Neural cell (in vitro differentiated cells): ENCODE measurements around the gene PDE2A. TPM values are rescaled to one million over a fixed set of nuclear protein-coding genes. Genes with fewer than 3 reads are reported as not detected.

Source experiments
- H2AFZ ChIP-seq: fragments of 200-600, 300-800 bp; sonication (generic), shearing (Covaris generic); 2 replicates; pipeline ENCODE4 v1.6.0; 2014; ENCODE audit warnings: low read depth, mild to moderate bottlenecking, antibody characterized with exemption, low read length, moderate library complexity
- H3F3A ChIP-seq: fragments of 200-600 bp; shearing (Covaris generic); 2 replicates; pipeline ENCODE4 v1.6.1; 2016; ENCODE audit warnings: mild to moderate bottlenecking, moderate library complexity, mixed read lengths, antibody characterized with exemption, low read length; ENCODE audit not compliant: insufficient read depth, poor library complexity, severe bottlenecking
- H3K27ac ChIP-seq: fragments of 200-600, 300-800 bp; sonication (generic), shearing (Covaris generic); 2 replicates; pipeline ENCODE4 v1.5.1; 2014; ENCODE audit warnings: mild to moderate bottlenecking, low read length, moderate library complexity
- H3K27me3 ChIP-seq: fragments of 300-800, 200-600 bp; sonication (generic), shearing (Covaris generic); 2 replicates; pipeline ENCODE4 v1.6.0; 2014; ENCODE audit warnings: mild to moderate bottlenecking, low read depth, low read length, moderate library complexity; ENCODE audit not compliant: insufficient read depth
- H3K36me3 ChIP-seq: fragments of 300-800, 200-600 bp; sonication (generic), shearing (Covaris generic); 2 replicates; pipeline ENCODE4 v1.5.1; 2014; ENCODE audit warnings: mild to moderate bottlenecking, antibody characterized with exemption, low read length, moderate library complexity; ENCODE audit not compliant: insufficient read depth
- H3K4me2 ChIP-seq: fragments of 300-800, 200-600 bp; sonication (generic), shearing (Covaris generic); 2 replicates; pipeline ENCODE4 v1.6.0; 2014; ENCODE audit warnings: mild to moderate bottlenecking, low read length
- H3K4me3 ChIP-seq: fragments of 300-800, 200-600 bp; sonication (generic), shearing (Covaris generic); 2 replicates; pipeline ENCODE4 v1.5.1; 2014; ENCODE audit warnings: mild to moderate bottlenecking, low read length, moderate library complexity
- H3K79me2 ChIP-seq: fragments of 200-600 bp; shearing (Covaris generic); replicated peaks from 2 replicates; pipeline ENCODE4 v1.6.0; 2014; ENCODE audit warnings: mild to moderate bottlenecking, low read length, moderate library complexity; ENCODE audit not compliant: insufficient read depth
- H3K9ac ChIP-seq: fragments of 300-800, 200-600 bp; sonication (generic), shearing (Covaris generic); 2 replicates; pipeline ENCODE4 v1.6.1; 2016; ENCODE audit warnings: mild to moderate bottlenecking, low read length, mixed read lengths
- H3K9me2 ChIP-seq: fragments of 200-600 bp; shearing (Covaris generic); 2 replicates; pipeline ENCODE4 v1.6.1; 2016; ENCODE audit warnings: mild to moderate bottlenecking, low read length, mixed read lengths; ENCODE audit not compliant: insufficient read depth
- H3K9me3 ChIP-seq: fragments of 200-600, 300-800 bp; sonication (generic), shearing (Covaris generic); 2 replicates; pipeline ENCODE4 v1.6.1; 2016; ENCODE audit warnings: mild to moderate bottlenecking, mixed run types, low read length, moderate library complexity, mixed read lengths
- H4K20me1 ChIP-seq: fragments of 200-600 bp; shearing (Covaris generic); 2 replicates; pipeline ENCODE4 v1.6.1; 2016; ENCODE audit warnings: mild to moderate bottlenecking, mixed run types; ENCODE audit not compliant: insufficient read depth
- CTCF ChIP-seq: fragments of 450-650 bp; IDR thresholded peaks from 2 replicates; pipeline ENCODE4 v1.5.1; 2014; ENCODE audit warnings: antibody characterized with exemption, mild to moderate bottlenecking, moderate library complexity; ENCODE audit not compliant: poor library complexity, severe bottlenecking
- EP300 ChIP-seq: fragments of 450-650 bp; conservative IDR thresholded peaks from 2 replicates; pipeline ENCODE4 v1.6.1; 2014; ENCODE audit warnings: antibody characterized with exemption, mild to moderate bottlenecking, moderate library complexity; ENCODE audit not compliant: poor library complexity, severe bottlenecking
- EZH2 ChIP-seq: fragments of 200-600, 300-800 bp; shearing (Covaris generic), sonication (generic); IDR thresholded peaks from 2 replicates; pipeline ENCODE4 v1.6.1; 2014; ENCODE audit warnings: antibody characterized with exemption, low read length, borderline replicate concordance, mild to moderate bottlenecking; ENCODE audit not compliant: insufficient read depth, poor library complexity, severe bottlenecking
- MXI1 ChIP-seq: fragments of 450-650 bp; conservative IDR thresholded peaks from 2 replicates; pipeline ENCODE4 v1.6.1; 2014; ENCODE audit warnings: antibody characterized with exemption, mild to moderate bottlenecking; ENCODE audit not compliant: poor library complexity, severe bottlenecking
- POLR2AphosphoS5 ChIP-seq: IDR thresholded peaks from 2 replicates; pipeline ENCODE4 v1.6.1; 2012
- RAD21 ChIP-seq: fragments of 450-650 bp; conservative IDR thresholded peaks from 2 replicates; pipeline ENCODE4 v1.6.1; 2014; ENCODE audit warnings: antibody characterized with exemption, mild to moderate bottlenecking, moderate library complexity
- REST ChIP-seq: IDR thresholded peaks from 2 replicates; pipeline ENCODE4 v1.6.1; 2012; ENCODE audit warnings: borderline replicate concordance
- SMC3 ChIP-seq: fragments of 450-650 bp; conservative IDR thresholded peaks from 2 replicates; pipeline ENCODE4 v1.6.1; 2014; ENCODE audit warnings: antibody characterized with exemption, mild to moderate bottlenecking, moderate library complexity; ENCODE audit not compliant: poor library complexity
- TAF1 ChIP-seq: IDR thresholded peaks from 2 replicates; pipeline ENCODE4 v1.6.1; 2012; ENCODE audit warnings: low read depth
- polyA plus RNA-seq: library from polyadenylated mRNA; depleted of rRNA; stranded (reverse); fragments of >200 nt; gene quantifications from 2 replicates; pipeline ENCODE4 v1.2.3, GENCODE V29; 2014

PDE2A gene
- polyA plus RNA-seq, 1 donor from 2014 or later, result 11.6 TPM

- Histone ChIP-seq H3F3A (no peaks in the 10 kb centered on the region), H3K9ac (no peak overlapping the region), H3K4me2 (no peak overlapping the region), H3K27me3 (no peaks in the 10 kb centered on the region), H3K9me3 (no peaks in the 10 kb centered on the region), H3K9me2 (no peaks in the 10 kb centered on the region), H3K36me3 (no peaks in the 10 kb centered on the region), H3K79me2 (no peaks in the 10 kb centered on the region), H3K27ac (no peak overlapping the region), H3K4me3 (no peak overlapping the region), H2AFZ (no peak overlapping the region), H4K20me1 (no peaks in the 10 kb centered on the region)
- TF ChIP-seq EZH2, result no peak
- no peak for TF ChIP-seq RAD21
- TF ChIP-seq POLR2AphosphoS5, result no peak
- no peak for TF ChIP-seq SMC3
- no peak for TF ChIP-seq CTCF
- no peak for TF ChIP-seq EP300
- no peak for TF ChIP-seq MXI1
- TF ChIP-seq TAF1, result no peak
- no peak for TF ChIP-seq REST
These were observed 11.6 kb upstream of the PDE2A start for GRCh38 chr11:72685560-72686480.

- no peak overlapping the region for H3K4me3 ChIP-seq
- no peak overlapping the region for H3K27ac ChIP-seq
- no peaks in the 10 kb centered on the region for H3K9me3 ChIP-seq
- TF ChIP-seq TAF1, result no peak
- no peak for TF ChIP-seq EZH2
- no peak for TF ChIP-seq REST
- TF ChIP-seq POLR2AphosphoS5, result no peak
- no peak for TF ChIP-seq EP300
- TF ChIP-seq SMC3, result no peak
- TF ChIP-seq CTCF, result no peak
- TF ChIP-seq MXI1, result no peak
- no peak for TF ChIP-seq RAD21
- no peaks in the 10 kb centered on the region for H3F3A ChIP-seq
- H3K27me3 ChIP-seq, result no peaks in the 10 kb centered on the region
- peak overlapping the region; percentile 12 for H3K9ac ChIP-seq
- H2AFZ ChIP-seq, result no peak overlapping the region
- H3K79me2 ChIP-seq, result no peaks in the 10 kb centered on the region
- H3K9me2 ChIP-seq, result no peaks in the 10 kb centered on the region
- H3K4me2 ChIP-seq, result no peak overlapping the region
- no peaks in the 10 kb centered on the region for H3K36me3 ChIP-seq
- H4K20me1 ChIP-seq, result no peaks in the 10 kb centered on the region
These were observed 10.2 kb upstream of the PDE2A start for GRCh38 chr11:72684236-72684912.
